Suprapubic skin (tissue), 4 donors: ENCODE results near the gene RHCG. TPM values are rescaled to one million over a fixed set of nuclear protein-coding genes. Genes with fewer than 3 reads are reported as not detected.

Source experiments
- DNase-seq, 2 donors: peaks; one replicate each; pipeline ENCODE4 v3.0.0-alpha.2; 2019; ENCODE audit warnings: low spot score in 2 of 2
- H3K27ac ChIP-seq: fragments of 200-600 bp; sonication (generic); one replicate; pipeline ENCODE4 v1.5.1; 2019
- H3K27me3 ChIP-seq: fragments of 200-600 bp; sonication (generic); one replicate; pipeline ENCODE4 v1.5.1; 2019
- H3K36me3 ChIP-seq: fragments of 200-600 bp; sonication (generic); one replicate; pipeline ENCODE4 v1.5.1; 2019
- H3K4me1 ChIP-seq: fragments of 200-600 bp; sonication (generic); one replicate; pipeline ENCODE4 v1.5.1; 2019
- H3K4me3 ChIP-seq: fragments of 200-600 bp; sonication (generic); one replicate; pipeline ENCODE4 v1.5.1; 2019; ENCODE audit warnings: mild to moderate bottlenecking
- H3K9me3 ChIP-seq: fragments of 200-600 bp; sonication (generic); one replicate; pipeline ENCODE4 v1.5.1; 2019
- CTCF ChIP-seq, 2 donors: fragments of 200-600 bp in 1 of 2; fragments of 450-650 bp in 1 of 2; sonication (generic) in 1 of 2; IDR thresholded peaks; one replicate each; pipeline ENCODE4 v1.5.1; 2016 to 2019; ENCODE audit warnings: antibody characterized with exemption in 2 of 2, mild to moderate bottlenecking in 1 of 2, moderate library complexity in 1 of 2
- EP300 ChIP-seq: sonication (generic); formaldehyde crosslinking; IDR thresholded peaks from one replicate; pipeline ENCODE4 v1.6.1; 2017; ENCODE audit warnings: antibody characterized with exemption
- POLR2A ChIP-seq, 2 donors: fragments of 450-650 bp; IDR thresholded peaks; one replicate each; pipeline ENCODE4 v1.6.1; 2017; ENCODE audit warnings: antibody characterized with exemption in 2 of 2, mild to moderate bottlenecking in 2 of 2, moderate library complexity in 2 of 2
- POLR2AphosphoS5 ChIP-seq, 3 donors: sonication (generic); formaldehyde crosslinking; IDR thresholded peaks; one replicate each; pipeline ENCODE4 v1.6.1; 2017; ENCODE audit warnings: antibody characterized with exemption in 3 of 3
- WGBS: methylation state at CpG from one replicate; pipeline ENCODE4 v1.1.5; 2018; 5-methylcytosine and 5-hydroxymethylcytosine counted together
- total RNA-seq, 4 donors: library from RNA; depleted of rRNA; stranded (reverse); fragments of >200 nt; gene quantifications; one replicate each; pipeline ENCODE4 v1.1.0, GENCODE V29; 2016

Gene RHCG
- total RNA-seq, 4 donors from 2014 or later: 18.6 to 24.2 (median 20.8) TPM

DNA sequence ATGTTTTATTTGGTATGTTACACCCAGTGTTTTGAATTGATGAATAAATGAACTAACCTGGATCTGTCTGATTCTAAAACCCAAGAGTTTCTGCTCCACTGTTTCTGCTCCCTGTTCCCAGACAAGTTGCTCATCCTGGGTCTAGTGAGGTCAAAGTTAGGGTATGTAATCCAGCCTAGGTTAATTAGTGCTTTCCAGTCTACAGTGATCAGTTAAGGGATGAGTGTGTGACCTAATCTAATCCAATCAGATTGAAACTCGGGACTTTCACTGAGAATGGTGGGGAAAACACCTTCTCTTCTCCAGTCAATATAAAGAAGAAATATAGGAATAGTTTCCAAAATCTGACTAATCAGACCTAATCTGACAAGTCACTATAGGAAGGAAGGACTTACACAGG lies 27.8 kb upstream of the RHCG start:
- H3K4me1 ChIP-seq: no peaks in the 10 kb centered on the region
- 78% methylated on average over 1 of the region's 1 CpG for WGBS
- H3K4me3 ChIP-seq: no peak overlapping the region
- DNase-seq: no peak
- H3K27me3 ChIP-seq: peaks cover 2% of the 10 kb centered on the region
- TF ChIP-seq EP300 (no peak), POLR2AphosphoS5 (IDR thresholded peaks at IDR 0.05) (no peak), POLR2A (IDR thresholded peaks at IDR 0.05) (no peak), CTCF (IDR thresholded peaks at IDR 0.05) (no peak)
- no peaks in the 10 kb centered on the region for H3K36me3 ChIP-seq
- no peaks in the 10 kb centered on the region for H3K9me3 ChIP-seq
- H3K27ac ChIP-seq: no peak overlapping the region

DNA sequence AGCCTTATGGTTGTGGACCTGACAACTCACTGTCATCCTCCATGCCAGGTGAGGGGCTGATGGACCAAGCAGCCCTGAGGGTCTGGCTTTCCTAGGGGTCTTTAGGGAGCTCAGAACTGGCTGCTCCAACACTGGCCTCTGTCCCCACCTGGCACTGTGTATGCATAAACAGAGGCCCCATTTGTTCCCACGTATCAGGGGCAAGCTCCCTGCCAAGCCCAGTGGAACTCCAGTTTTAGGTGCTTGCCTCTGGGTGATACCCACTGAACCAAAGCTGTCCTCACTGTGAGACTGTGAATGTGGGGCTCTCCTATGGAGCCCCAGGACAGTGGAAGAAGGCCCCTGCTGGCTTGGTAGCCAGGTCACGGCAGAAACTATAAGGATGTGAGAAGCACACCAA lies 26.7 kb upstream of the RHCG start:
- WGBS: 78% methylated on average over 1 of the region's 2 CpGs

DNA sequence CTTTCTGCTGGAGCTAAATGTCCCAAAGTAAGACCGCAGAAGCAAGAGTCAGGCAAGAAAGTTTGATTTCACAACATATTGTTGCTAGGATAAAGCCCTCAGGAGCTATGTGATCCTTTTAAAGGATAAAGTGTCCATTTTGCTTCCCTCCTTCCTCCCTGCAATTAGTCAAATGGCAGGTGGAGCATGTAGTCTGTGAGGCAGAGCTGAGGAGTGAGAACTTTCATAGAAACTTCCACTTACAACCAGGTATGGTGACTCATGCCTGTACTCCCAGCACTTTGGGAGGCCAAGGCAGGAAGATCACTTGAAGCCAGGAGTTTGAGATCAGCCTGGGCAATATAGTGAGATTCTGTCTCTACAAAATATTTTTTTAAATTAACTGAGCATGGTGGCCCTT lies 25.2 kb upstream of the RHCG start:
- DNase-seq: peak in 1 of 2 donors; percentile 9
- Histone ChIP-seq H3K4me1 (no peaks in the 10 kb centered on the region), H3K4me3 (no peak overlapping the region), H3K9me3 (no peaks in the 10 kb centered on the region), H3K27me3 (peaks cover 2% of the 10 kb centered on the region), H3K27ac (no peak overlapping the region), H3K36me3 (no peaks in the 10 kb centered on the region)
- TF ChIP-seq POLR2A (IDR thresholded peaks at IDR 0.05): no peak
- TF ChIP-seq CTCF (IDR thresholded peaks at IDR 0.05): no peak
- no peak for TF ChIP-seq POLR2AphosphoS5 (IDR thresholded peaks at IDR 0.05)
- TF ChIP-seq EP300: no peak
- WGBS: 100% methylated on average over 1 of the region's 1 CpG

More for the DNA sequence above, 26.7 kb upstream of the RHCG start:
- peaks cover 2% of the 10 kb centered on the region for H3K27me3 ChIP-seq
- no peak overlapping the region for H3K27ac ChIP-seq
- no peaks in the 10 kb centered on the region for H3K9me3 ChIP-seq
- DNase-seq: peak in 1 of 2 donors; percentile 23
- H3K36me3 ChIP-seq: no peaks in the 10 kb centered on the region
- H3K4me3 ChIP-seq: no peak overlapping the region
- no peaks in the 10 kb centered on the region for H3K4me1 ChIP-seq
- TF ChIP-seq POLR2A (IDR thresholded peaks at IDR 0.05) (no peak), EP300 (no peak), POLR2AphosphoS5 (IDR thresholded peaks at IDR 0.05) (no peak), CTCF (IDR thresholded peaks at IDR 0.05) (no peak)

DNA sequence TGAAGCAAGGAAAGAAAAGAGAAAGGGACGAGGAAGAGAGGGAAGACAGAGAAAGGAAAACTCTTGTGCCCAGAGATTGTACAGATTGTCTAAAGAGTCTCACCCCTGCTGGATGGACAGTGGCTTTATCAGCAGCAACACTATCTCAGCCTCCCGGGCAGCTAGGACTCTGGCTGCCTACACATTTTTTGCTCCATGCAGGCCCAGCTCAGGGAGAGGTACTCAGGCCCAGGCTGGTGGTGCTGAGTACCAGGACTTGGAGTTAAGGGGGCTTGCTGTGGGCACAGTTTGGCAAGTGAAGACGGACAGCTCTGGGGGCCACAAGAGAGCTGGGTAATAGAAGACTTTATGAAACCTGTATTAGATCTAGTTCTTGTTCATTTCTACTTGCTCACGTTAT lies 19.1 kb upstream of the RHCG start:
- Histone ChIP-seq H3K9me3 (no peaks in the 10 kb centered on the region), H3K27me3 (no peaks in the 10 kb centered on the region), H3K4me3 (no peak overlapping the region), H3K27ac (no peak overlapping the region), H3K4me1 (peaks cover 4% of the 10 kb centered on the region), H3K36me3 (no peaks in the 10 kb centered on the region)
- DNase-seq: peak in 1 of 2 donors; percentile 54
- no peak for TF ChIP-seq POLR2AphosphoS5 (IDR thresholded peaks at IDR 0.05)
- no peak for TF ChIP-seq CTCF (IDR thresholded peaks at IDR 0.05)
- TF ChIP-seq POLR2A (IDR thresholded peaks at IDR 0.05): no peak
- no peak for TF ChIP-seq EP300
- 79% methylated on average over 4 of the region's 4 CpGs for WGBS

DNA sequence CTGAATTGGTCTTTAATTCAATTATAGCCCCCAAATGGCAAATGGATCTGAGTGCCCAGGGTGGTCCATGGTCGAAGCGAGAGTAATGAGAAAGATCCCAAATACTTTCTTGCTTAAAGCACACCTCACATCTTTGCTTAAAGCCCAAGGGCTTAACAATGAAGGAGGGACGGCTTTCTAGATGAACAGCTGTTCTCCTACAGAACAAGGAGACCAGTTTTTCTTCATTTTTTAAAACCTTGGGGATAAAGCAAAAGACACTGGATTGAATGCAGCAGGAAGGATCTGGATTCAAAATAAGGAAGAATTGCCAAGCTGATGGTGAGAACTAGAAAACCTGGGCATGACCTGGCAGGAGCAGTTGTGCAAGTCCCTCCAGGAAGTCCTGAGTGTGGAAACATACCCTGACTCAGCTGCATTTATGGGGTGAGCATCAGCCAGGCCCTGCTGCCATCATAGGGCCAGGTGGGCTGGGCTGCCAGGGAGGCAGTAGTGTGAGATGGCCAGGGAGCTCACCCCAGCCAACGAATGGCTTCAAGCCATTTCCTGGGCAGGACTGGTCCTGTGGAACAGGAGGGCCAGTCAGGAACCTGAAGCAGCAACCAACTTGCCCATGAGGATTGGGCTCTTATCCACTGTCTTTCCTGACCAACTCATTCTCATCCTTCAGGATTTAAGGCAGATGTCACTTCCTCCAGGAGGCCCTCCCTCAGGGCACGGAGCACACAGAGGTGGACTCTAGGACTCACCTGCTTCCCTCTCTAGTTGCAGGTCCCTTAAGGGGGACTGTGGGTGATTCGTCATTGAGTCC lies 18.4 kb upstream of the RHCG start:
- no peak overlapping the region for H3K27ac ChIP-seq
- TF ChIP-seq EP300 (no peak), POLR2A (IDR thresholded peaks at IDR 0.05) (no peak), POLR2AphosphoS5 (IDR thresholded peaks at IDR 0.05) (no peak), CTCF (IDR thresholded peaks at IDR 0.05) (no peak)
- 62% methylated on average over 5 of the region's 6 CpGs for WGBS
- H3K36me3 ChIP-seq: no peaks in the 10 kb centered on the region
- peak in 1 of 2 donors; percentile 40 for DNase-seq
- peaks cover 4% of the 10 kb centered on the region for H3K4me1 ChIP-seq
- H3K27me3 ChIP-seq: no peaks in the 10 kb centered on the region
- no peak overlapping the region for H3K4me3 ChIP-seq
- H3K9me3 ChIP-seq: no peaks in the 10 kb centered on the region
